HepG2 (cell line): ENCODE data around the gene ZNF22. TPM values are rescaled to one million over a fixed set of nuclear protein-coding genes. Genes with fewer than 3 reads are reported as not detected.
A peak's percentile ranks its signal among the peaks of the same experiment; 100 is the strongest.

Experiments used
- AKAP8 ChIP-seq: sonication (generic); formaldehyde crosslinking; IDR thresholded peaks from 2 replicates; pipeline ENCODE4 v1.5.1; 2020; ENCODE audit warnings: mild to moderate bottlenecking, missing genetic modification reagents
- ATF3 ChIP-seq: sonication (generic); formaldehyde crosslinking; IDR thresholded peaks from 2 replicates; pipeline ENCODE4 v1.4.0; 2020; ENCODE audit warnings: missing genetic modification reagents
- DNMT3B ChIP-seq: conservative IDR thresholded peaks from 2 replicates; pipeline ENCODE4 v1.6.1; 2016; ENCODE audit warnings: missing biosample characterization, control low read depth
- ETS1 ChIP-seq: sonication (generic); formaldehyde crosslinking; IDR thresholded peaks from 2 replicates; pipeline ENCODE4 v1.4.0; 2020; ENCODE audit warnings: missing genetic modification reagents
- FOXO1 ChIP-seq: sonication (generic); formaldehyde crosslinking; IDR thresholded peaks from 2 replicates; pipeline ENCODE4 v1.4.0; 2020; ENCODE audit warnings: missing genetic modification reagents
- FOXP1 ChIP-seq, 2 experiments: fragments of 450-650 bp in 1 of 2; IDR thresholded peaks; 2 replicates each; pipeline ENCODE4 v1.6.1; 2017 to 2018; ENCODE audit warnings: antibody characterized with exemption in 1 of 2
- JUND ChIP-seq: sonication (generic); formaldehyde crosslinking; IDR thresholded peaks from 2 replicates; pipeline ENCODE4 v1.8.0; 2022; ENCODE audit warnings: mild to moderate bottlenecking, missing genetic modification reagents
- KAT8 ChIP-seq: IDR thresholded peaks from 2 replicates; pipeline ENCODE4 v1.6.1; 2016; ENCODE audit warnings: missing genetic modification reagents, missing compliant biosample characterization
- MATR3 ChIP-seq: sonication (generic); formaldehyde crosslinking; IDR thresholded peaks from 2 replicates; pipeline ENCODE4 v1.4.0; 2020; ENCODE audit warnings: missing genetic modification reagents
- MYNN ChIP-seq: sonication (generic); formaldehyde crosslinking; IDR thresholded peaks from 2 replicates; pipeline ENCODE4 v1.4.0; 2020; ENCODE audit warnings: mild to moderate bottlenecking, low read depth, missing genetic modification reagents
- NCOA2 ChIP-seq: sonication (generic); formaldehyde crosslinking; IDR thresholded peaks from 2 replicates; pipeline ENCODE4 v1.8.0; 2022; ENCODE audit warnings: inconsistent platforms
- NR1H2 ChIP-seq: sonication (generic); formaldehyde crosslinking; IDR thresholded peaks from 2 replicates; pipeline ENCODE4 v1.8.1; 2022; ENCODE audit warnings: low read depth, missing genetic modification reagents, borderline replicate concordance
- NR2F2 ChIP-seq: IDR thresholded peaks from 2 replicates; pipeline ENCODE4 v1.6.1; 2012; ENCODE audit warnings: low read depth, inconsistent platforms, borderline replicate concordance
- PTBP1 ChIP-seq: fragments of 200-400 bp; formaldehyde crosslinking; IDR thresholded peaks from 2 replicates; pipeline ENCODE4 v1.6.1; 2018; ENCODE audit warnings: low read length, low read depth; ENCODE audit not compliant: poor library complexity, severe bottlenecking
- SKI ChIP-seq: fragments of 450-650 bp; IDR thresholded peaks from one replicate; pipeline ENCODE4 v1.6.1; 2018; ENCODE audit warnings: mild to moderate bottlenecking; ENCODE audit not compliant: partially characterized antibody
- SNAI1 ChIP-seq: sonication (generic); formaldehyde crosslinking; IDR thresholded peaks from 2 replicates; pipeline ENCODE4 v1.5.0; 2020; ENCODE audit warnings: mild to moderate bottlenecking, missing genetic modification reagents, borderline replicate concordance
- SP5 ChIP-seq: IDR thresholded peaks from 2 replicates; pipeline ENCODE4 v1.6.1; 2016; ENCODE audit warnings: low read depth, borderline replicate concordance
- TERF1 ChIP-seq: sonication (generic); formaldehyde crosslinking; IDR thresholded peaks from 2 replicates; pipeline ENCODE4 v1.8.0; 2022; ENCODE audit warnings: mild to moderate bottlenecking, missing genetic modification reagents, moderate library complexity
- THAP11 ChIP-seq: IDR thresholded peaks from 2 replicates; pipeline ENCODE4 v1.6.1; 2016; ENCODE audit warnings: missing biosample characterization, missing genetic modification reagents
- ZC3H13 ChIP-seq: sonication (generic); formaldehyde crosslinking; IDR thresholded peaks from 2 replicates; pipeline ENCODE4 v1.8.1; 2023; ENCODE audit warnings: mild to moderate bottlenecking, missing genetic modification reagents, moderate library complexity
- ZFP62 ChIP-seq: sonication (generic); formaldehyde crosslinking; IDR thresholded peaks from 2 replicates; pipeline ENCODE4 v1.4.0; 2020; ENCODE audit warnings: missing genetic modification reagents
- ZNF264 ChIP-seq: sonication (generic); formaldehyde crosslinking; IDR thresholded peaks from 2 replicates; pipeline ENCODE4 v1.4.0; 2020; ENCODE audit warnings: missing genetic modification reagents
- ZNF563 ChIP-seq: sonication (generic); formaldehyde crosslinking; IDR thresholded peaks from 2 replicates; pipeline ENCODE4 v1.8.0; 2022; ENCODE audit warnings: mild to moderate bottlenecking, moderate library complexity, missing genetic modification reagents
- ZNF644 ChIP-seq: IDR thresholded peaks from 2 replicates; pipeline ENCODE4 v1.6.1; 2016; ENCODE audit warnings: low read depth
- ZNF660 ChIP-seq: sonication (generic); formaldehyde crosslinking; IDR thresholded peaks from 2 replicates; pipeline ENCODE4 v1.5.1; 2020; ENCODE audit warnings: mild to moderate bottlenecking, low read depth, missing genetic modification reagents, borderline replicate concordance
- ZNF792 ChIP-seq: IDR thresholded peaks from 2 replicates; pipeline ENCODE4 v1.6.1; 2016
- ZNF800 ChIP-seq: sonication (generic); formaldehyde crosslinking; IDR thresholded peaks from 2 replicates; pipeline ENCODE4 v1.4.0; 2020; ENCODE audit warnings: missing genetic modification reagents
- ZSCAN31 ChIP-seq: sonication (generic); formaldehyde crosslinking; IDR thresholded peaks from 2 replicates; pipeline ENCODE4 v1.5.0; 2020; ENCODE audit warnings: low read depth, mild to moderate bottlenecking, missing genetic modification reagents
- polyA plus RNA-seq, 8 experiments: library from polyadenylated mRNA; depleted of rRNA in 3 of 8; stranded (reverse) in 7 of 8; unstranded in 1 of 8; fragments of >200 nt; fragmentation: Illumina TruSeq in 4 of 8; extraction: Trizol in 4 of 8; gene quantifications; 2 replicates each; pipeline versions ENCODE4 v1.2.1 to v1.2.3, GENCODE V29; 2011 to 2016; ENCODE audit warnings: low read depth in 4 of 8, missing spikeins in 1 of 8, mixed read lengths in 1 of 8; ENCODE audit not compliant: insufficient read depth in 1 of 8
- total RNA-seq, 5 experiments: library from RNA; depleted of rRNA; stranded (reverse); fragments of >200 nt; fragmentation: Illumina TruSeq; extraction: Trizol; gene quantifications; 2 replicates each; pipeline ENCODE4 v1.2.3, GENCODE V29; 2016; ENCODE audit warnings: low read depth in 1 of 5

ZNF22 gene
- total and polyA plus RNA-seq, 2 of the 13 experiments (the other 11 are each of a cell fraction or from before 2014, with no cell fraction given), result 0.40 to 1.3 TPM

GRCh38 chr10:44959247-44960087, 41.3 kb upstream of the ZNF22 start, which contains the start of gene RASSF4 (continued):
- TF ChIP-seq ZSCAN31 (CRISPR knock-in tag) (0 out of 2 replicates have a peak, but pooled peaks have one; percentile 13), ZNF264 (CRISPR knock-in tag) (no peak; the same call in 1 of the 2 replicates), NR2F2 (no peak), FOXP1 (IDR thresholded peaks at IDR 0.05) (no peak), FOXP1 (CRISPR knock-in tag; IDR thresholded peaks at IDR 0.05) (no peak), ETS1 (CRISPR knock-in tag) (no peak), JUND (CRISPR knock-in tag) (no peak), PTBP1 (no peak), SP5 (CRISPR knock-in tag) (peak; percentile 65; the same call in 1 of the 2 replicates), MYNN (CRISPR knock-in tag) (no peak), ZNF644 (CRISPR knock-in tag) (no peak), THAP11 (CRISPR knock-in tag) (peak; percentile 45; the same call in 1 of the 2 replicates), MATR3 (CRISPR knock-in tag) (no peak), NCOA2 (peak; percentile 27; the same call in 1 of the 2 replicates), KAT8 (CRISPR knock-in tag) (peak; percentile 88), ZFP62 (CRISPR knock-in tag) (no peak), ZNF563 (CRISPR knock-in tag) (0 out of 2 replicates have a peak, but pooled peaks have one; percentile 55), ZNF660 (no peak), AKAP8 (CRISPR knock-in tag) (no peak), NR1H2 (CRISPR knock-in tag) (no peak), DNMT3B (CRISPR knock-in tag) (no peak), ZC3H13 (CRISPR knock-in tag) (no peak; the same call in 1 of the 2 replicates), ATF3 (CRISPR knock-in tag) (0 out of 2 replicates have a peak, but pooled peaks have one; percentile 57), SNAI1 (CRISPR knock-in tag) (0 out of 2 replicates have a peak, but pooled peaks have one; percentile 53), TERF1 (CRISPR knock-in tag) (no peak), ZNF800 (CRISPR knock-in tag) (0 out of 2 replicates have a peak, but pooled peaks have one; percentile 17), FOXO1 (CRISPR knock-in tag) (no peak; the same call in 1 of the 2 replicates), SKI (peak; percentile 62), ZNF792 (CRISPR knock-in tag) (no peak)
